ENCODE results near the gene SHKBP1.
"Not testable (repeated sequence)": the region's sequence is repeated elsewhere in the genome, so short reads cannot be mapped to it uniquely, and the experiment has no call there.

SHKBP1 gene

DNA sequence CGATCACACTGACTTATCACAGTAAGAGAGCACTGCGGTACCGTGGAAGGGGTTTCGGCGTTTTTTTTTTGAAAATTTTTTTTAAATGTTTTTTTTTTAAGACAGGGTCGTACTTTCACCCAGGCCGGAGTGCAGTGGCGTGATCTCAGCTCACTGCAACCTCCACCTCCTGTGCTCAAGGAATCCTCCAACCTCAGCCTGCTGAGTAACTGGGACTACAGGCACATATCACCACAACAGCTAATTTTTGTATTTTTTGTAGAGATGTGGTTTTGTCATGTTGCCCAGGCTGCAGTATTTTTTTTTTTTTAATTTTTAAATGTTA is 43.5 kb downstream of the SHKBP1 start:
- no peak overlapping the region for H3K4me3 ChIP-seq (replicated peaks; ENCODE audit: low read depth, low read length)
- no peak for DNase-seq (ENCODE audit: low read depth)
- TF ChIP-seq, protein P1, sequence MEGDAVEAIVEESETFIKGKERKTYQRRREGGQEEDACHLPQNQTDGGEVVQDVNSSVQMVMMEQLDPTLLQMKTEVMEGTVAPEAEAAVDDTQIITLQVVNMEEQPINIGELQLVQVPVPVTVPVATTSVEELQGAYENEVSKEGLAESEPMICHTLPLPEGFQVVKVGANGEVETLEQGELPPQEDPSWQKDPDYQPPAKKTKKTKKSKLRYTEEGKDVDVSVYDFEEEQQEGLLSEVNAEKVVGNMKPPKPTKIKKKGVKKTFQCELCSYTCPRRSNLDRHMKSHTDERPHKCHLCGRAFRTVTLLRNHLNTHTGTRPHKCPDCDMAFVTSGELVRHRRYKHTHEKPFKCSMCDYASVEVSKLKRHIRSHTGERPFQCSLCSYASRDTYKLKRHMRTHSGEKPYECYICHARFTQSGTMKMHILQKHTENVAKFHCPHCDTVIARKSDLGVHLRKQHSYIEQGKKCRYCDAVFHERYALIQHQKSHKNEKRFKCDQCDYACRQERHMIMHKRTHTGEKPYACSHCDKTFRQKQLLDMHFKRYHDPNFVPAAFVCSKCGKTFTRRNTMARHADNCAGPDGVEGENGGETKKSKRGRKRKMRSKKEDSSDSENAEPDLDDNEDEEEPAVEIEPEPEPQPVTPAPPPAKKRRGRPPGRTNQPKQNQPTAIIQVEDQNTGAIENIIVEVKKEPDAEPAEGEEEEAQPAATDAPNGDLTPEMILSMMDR (IDR thresholded peaks at IDR 0.05; ENCODE audit: low read length, missing control alignments), result no peak

DNA sequence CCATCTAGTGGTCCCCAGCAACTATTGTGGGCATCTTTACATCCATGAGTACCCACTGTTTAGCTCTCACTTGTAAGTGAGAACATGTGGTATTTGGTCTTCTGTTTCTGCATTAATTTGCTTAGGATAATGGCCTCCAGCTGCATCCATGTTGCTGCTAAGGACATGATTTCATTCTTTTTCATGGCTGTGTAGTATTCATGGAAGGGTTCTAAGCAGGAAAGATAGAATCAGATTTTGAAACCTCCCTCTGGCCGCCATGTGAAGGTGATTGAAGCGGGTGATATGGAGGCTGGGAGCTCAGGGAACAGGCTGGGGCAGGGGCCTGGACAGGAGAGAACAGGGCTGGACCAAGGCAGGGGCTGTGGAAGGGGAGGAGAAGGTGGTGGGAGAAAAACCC is 44.6 kb downstream of the SHKBP1 start:
- DNase-seq (ENCODE audit: low read depth), result no peak
- TF ChIP-seq, protein P1 (IDR thresholded peaks at IDR 0.05; ENCODE audit: low read length, missing control alignments), result no peak
- H3K4me3 ChIP-seq (replicated peaks; ENCODE audit: low read depth, low read length), result no peak overlapping the region

DNA sequence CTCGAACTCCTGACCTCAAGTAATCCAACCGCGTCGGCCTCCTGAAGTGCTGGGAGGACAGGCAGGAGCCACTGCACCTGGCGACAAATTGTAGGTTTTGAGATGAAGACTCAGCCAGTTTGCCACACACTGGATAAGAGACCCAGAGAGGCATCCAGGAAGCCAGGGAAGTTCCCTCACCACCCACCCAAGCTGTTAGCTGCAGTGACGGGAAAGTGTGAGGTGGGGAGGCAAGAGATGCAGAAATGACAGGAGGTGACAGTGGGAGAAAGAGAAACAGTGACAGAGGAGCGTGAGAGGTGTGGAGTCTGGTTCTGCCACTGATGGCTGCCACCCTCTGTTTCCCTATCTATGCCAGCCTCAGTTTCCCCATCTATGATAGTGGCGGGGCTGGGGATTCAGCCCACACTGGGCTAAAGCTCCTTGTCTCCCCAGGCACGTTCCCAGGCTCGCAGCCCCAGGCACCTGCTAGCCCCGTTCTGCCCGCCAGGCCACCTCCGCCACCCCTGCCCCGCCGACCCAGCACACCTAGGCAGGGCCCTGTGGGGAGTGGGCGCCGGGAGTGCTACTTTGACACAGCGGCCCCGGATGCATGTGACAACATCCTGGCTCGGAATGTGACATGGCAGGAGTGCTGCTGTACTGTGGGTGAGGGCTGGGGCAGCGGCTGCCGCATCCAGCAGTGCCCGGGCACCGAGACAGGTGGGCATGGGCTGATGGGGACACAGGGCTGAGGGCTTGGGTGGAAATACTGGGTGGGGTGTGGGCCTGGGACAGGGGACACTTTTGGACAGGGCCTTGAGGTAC is 45.5 kb downstream of the SHKBP1 start:
- DNase-seq (ENCODE audit: low read depth), result no peak
- H3K4me3 ChIP-seq (replicated peaks; ENCODE audit: low read depth, low read length), result no peak overlapping the region
- TF ChIP-seq, protein P1 (IDR thresholded peaks at IDR 0.05; ENCODE audit: low read length, missing control alignments), result no peak

DNA sequence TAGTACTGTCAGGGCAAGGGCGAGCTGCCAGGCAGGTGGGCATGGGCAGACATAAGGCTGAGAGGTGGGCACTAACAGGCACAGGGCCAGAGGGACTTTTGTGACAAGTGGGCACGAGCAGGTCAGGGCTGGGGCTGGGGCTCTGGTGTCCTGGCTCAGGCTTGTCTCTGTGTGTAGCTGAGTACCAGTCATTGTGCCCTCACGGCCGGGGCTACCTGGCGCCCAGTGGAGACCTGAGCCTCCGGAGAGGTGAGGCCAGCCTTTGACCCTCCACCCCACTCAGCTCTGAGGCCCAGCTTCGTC is 46.1 kb downstream of the SHKBP1 start:
- TF ChIP-seq, protein P1 (IDR thresholded peaks at IDR 0.05; ENCODE audit: low read length, missing control alignments), result no peak
- H3K4me3 ChIP-seq (replicated peaks; ENCODE audit: low read depth, low read length), result no peak overlapping the region

DNA sequence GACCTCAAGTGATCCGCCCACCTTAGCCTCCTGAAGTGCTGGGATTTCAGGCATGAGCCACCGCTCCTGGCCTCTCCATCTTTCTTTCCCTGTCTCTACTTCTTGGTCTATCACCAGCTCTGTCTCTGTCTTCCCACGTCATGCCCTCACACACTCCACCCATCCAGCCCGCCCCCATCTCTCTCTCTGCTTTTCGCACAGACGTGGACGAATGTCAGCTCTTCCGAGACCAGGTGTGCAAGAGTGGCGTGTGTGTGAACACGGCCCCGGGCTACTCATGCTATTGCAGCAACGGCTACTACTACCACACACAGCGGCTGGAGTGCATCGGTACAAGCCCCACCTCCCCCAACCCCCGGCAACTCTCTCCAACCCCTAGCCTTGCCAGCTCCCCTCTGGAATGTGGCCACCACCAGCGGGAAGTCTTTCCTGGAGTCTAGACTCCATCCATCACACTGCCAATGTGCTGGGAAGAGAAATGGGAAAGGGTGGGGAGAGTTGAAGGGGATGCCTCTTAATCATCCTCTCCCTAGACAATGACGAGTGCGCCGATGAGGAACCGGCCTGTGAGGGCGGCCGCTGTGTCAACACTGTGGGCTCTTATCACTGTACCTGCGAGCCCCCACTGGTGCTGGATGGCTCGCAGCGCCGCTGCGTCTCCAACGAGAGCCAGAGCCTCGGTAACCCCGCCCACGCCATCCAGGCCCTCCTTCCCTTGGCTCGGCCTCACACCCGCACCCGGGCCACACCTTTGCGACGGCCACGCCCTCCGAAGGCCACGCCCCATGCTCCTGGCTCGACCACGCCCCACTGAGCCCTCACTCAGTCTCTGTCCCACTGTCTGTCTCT is 47.0 kb downstream of the SHKBP1 start:
- TF ChIP-seq, protein P1 (IDR thresholded peaks at IDR 0.05; ENCODE audit: low read length, missing control alignments), result no peak
- peak; percentile 49 for DNase-seq (ENCODE audit: low read depth)
- no peak overlapping the region for H3K4me3 ChIP-seq (replicated peaks; ENCODE audit: low read depth, low read length)

More for the DNA sequence above, 46.1 kb downstream of the SHKBP1 start:
- no peak for DNase-seq (ENCODE audit: low read depth)

DNA sequence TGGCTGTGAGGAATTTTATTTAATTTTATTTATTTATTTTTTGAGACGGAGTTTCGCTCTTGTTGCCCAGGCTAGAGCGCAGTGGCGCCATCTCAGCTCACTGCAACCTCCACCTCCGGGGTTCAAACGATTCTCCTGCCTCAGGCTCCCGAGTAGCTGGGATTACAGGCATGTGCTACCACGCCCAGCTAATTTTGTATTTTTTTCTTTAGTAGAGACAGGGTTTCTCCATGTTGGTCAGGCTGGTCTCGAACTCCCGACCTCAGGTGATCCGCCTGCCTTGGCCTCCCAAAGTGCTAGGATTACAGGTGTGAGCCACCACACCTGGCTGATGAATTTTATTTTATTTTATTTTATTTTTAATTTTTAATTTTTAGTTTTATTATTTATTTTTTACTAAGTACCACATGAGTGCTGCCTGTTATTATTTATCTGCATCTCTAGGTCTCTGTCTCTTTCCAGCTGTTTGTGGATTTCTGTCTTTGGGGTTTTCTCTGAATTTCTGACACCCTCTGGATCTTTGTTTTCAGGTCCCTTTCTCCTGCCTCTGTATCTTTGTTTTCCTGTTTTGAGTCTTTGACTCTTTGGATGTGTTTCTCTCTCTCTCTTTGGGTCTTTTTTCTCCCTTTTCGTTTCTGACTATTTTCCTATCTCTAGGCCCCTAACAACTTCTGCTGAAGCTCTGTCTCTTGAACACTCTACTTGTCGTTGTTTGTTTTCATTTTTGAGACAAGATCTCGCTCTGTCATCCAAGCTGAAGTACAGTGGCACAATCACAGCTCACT is 47.9 kb downstream of the SHKBP1 start:
- H3K4me3 ChIP-seq (replicated peaks; ENCODE audit: low read depth, low read length); DNase-seq (ENCODE audit: low read depth): not testable (repeated sequence)
